GM18519 (cell line): ENCODE measurements around the gene ERC1.

ENCODE experiments used
- ATAC-seq: cut with Tn5 transposase; IDR thresholded peaks from one replicate; pipeline ENCODE4 v1.9.1; 2021; ENCODE audit warnings: mild to moderate bottlenecking, moderate library complexity; ENCODE audit not compliant: unreplicated experiment, low FRiP score

The ERC1 gene

GRCh38 chr12:1369460-1369859 lies 378.4 kb downstream of the ERC1 start:
- no peak for ATAC-seq

- no peak for ATAC-seq
Measured at GRCh38 chr12:1369938-1370500, 379.0 kb downstream of the ERC1 start.

GRCh38 chr12:1373901-1374735 lies 383.1 kb downstream of the ERC1 start:
- no peak for ATAC-seq

- no peak for ATAC-seq
Measured at GRCh38 chr12:1375323-1375722, 384.3 kb downstream of the ERC1 start.

- ATAC-seq = no peak
Measured at GRCh38 chr12:1377117-1377516, 386.1 kb downstream of the ERC1 start.

- ATAC-seq = no peak
Measured at GRCh38 chr12:1377681-1378080, 386.7 kb downstream of the ERC1 start.

- ATAC-seq = no peak
Measured at GRCh38 chr12:1380171-1380851, 389.3 kb downstream of the ERC1 start.

- ATAC-seq = no peak
Measured at GRCh38 chr12:1382151-1382550, 391.1 kb downstream of the ERC1 start.

- no peak for ATAC-seq
Measured at GRCh38 chr12:1382826-1383225, 391.8 kb downstream of the ERC1 start.

- no peak for ATAC-seq
Measured at GRCh38 chr12:1383758-1384157, 392.7 kb downstream of the ERC1 start.

- no peak for ATAC-seq
Measured at GRCh38 chr12:1384910-1385309, 393.9 kb downstream of the ERC1 start.

GRCh38 chr12:1391722-1392121 lies 400.7 kb downstream of the ERC1 start:
- no peak for ATAC-seq

- ATAC-seq = no peak
Measured at GRCh38 chr12:1395421-1395955, 404.5 kb downstream of the ERC1 start.

- ATAC-seq = no peak
Measured at GRCh38 chr12:1398673-1399072, 407.6 kb downstream of the ERC1 start.

- no peak for ATAC-seq
Measured at GRCh38 chr12:1401891-1402290, 410.9 kb downstream of the ERC1 start.

- ATAC-seq = no peak
Measured at GRCh38 chr12:1403417-1403816, 412.4 kb downstream of the ERC1 start.

GRCh38 chr12:1405619-1406018 lies 414.6 kb downstream of the ERC1 start:
- ATAC-seq = no peak

- ATAC-seq = no peak
Measured at GRCh38 chr12:1410794-1411193, 419.8 kb downstream of the ERC1 start.

- ATAC-seq = no peak
Measured at GRCh38 chr12:1413930-1414329, 422.9 kb downstream of the ERC1 start.

- no peak for ATAC-seq
Measured at GRCh38 chr12:1418144-1418543, 427.1 kb downstream of the ERC1 start.

- ATAC-seq = no peak
Measured at GRCh38 chr12:1419849-1420371, 428.9 kb downstream of the ERC1 start.
